ENCODE data around the gene SCNN1A. TPM values are rescaled to one million over a fixed set of nuclear protein-coding genes. Genes with fewer than 3 reads are reported as not detected.

The SCNN1A gene
- total and polyA plus RNA-seq, 2 of the 13 experiments (the other 11 are each of a cell fraction or from before 2014, with no cell fraction given) = 1.5 to 14.6 TPM

DNA sequence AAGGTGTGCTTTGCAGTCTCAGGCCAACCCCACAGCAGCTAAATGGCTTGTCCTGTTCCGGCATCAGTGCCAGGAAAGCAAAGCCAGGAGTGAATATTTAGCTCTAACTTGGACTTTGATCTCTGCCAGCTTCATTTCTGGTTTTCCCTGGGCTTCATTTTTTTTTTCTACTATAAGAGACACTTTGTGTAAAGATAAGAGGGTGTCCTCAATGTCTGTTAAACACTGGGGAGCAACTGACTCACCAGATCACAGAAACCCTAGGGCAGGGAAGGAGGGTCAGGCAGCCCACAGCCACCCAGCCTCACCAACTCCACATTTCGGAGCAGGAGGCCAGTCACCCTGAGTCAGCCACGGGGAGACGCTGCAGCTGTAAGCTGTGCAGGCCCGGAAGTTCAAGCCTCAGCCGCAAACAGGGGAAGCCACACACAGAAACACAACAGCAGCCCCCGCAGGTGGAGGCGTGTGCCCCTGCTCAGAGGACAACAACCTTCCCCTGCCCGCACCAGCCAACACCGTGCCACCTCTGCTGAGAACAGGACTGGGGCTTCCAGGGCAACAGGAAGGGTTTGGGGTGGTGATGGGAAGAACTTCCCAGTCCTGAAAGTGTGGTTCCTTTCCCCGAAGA, 39.8 kb downstream of the SCNN1A start (continued):
- TF ChIP-seq, protein P1, sequence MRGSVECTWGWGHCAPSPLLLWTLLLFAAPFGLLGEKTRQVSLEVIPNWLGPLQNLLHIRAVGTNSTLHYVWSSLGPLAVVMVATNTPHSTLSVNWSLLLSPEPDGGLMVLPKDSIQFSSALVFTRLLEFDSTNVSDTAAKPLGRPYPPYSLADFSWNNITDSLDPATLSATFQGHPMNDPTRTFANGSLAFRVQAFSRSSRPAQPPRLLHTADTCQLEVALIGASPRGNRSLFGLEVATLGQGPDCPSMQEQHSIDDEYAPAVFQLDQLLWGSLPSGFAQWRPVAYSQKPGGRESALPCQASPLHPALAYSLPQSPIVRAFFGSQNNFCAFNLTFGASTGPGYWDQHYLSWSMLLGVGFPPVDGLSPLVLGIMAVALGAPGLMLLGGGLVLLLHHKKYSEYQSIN (CRISPR knock-in tag; IDR thresholded peaks at IDR 0.05; ENCODE audit: borderline replicate concordance) = no peak
- TF ChIP-seq, protein P2, sequence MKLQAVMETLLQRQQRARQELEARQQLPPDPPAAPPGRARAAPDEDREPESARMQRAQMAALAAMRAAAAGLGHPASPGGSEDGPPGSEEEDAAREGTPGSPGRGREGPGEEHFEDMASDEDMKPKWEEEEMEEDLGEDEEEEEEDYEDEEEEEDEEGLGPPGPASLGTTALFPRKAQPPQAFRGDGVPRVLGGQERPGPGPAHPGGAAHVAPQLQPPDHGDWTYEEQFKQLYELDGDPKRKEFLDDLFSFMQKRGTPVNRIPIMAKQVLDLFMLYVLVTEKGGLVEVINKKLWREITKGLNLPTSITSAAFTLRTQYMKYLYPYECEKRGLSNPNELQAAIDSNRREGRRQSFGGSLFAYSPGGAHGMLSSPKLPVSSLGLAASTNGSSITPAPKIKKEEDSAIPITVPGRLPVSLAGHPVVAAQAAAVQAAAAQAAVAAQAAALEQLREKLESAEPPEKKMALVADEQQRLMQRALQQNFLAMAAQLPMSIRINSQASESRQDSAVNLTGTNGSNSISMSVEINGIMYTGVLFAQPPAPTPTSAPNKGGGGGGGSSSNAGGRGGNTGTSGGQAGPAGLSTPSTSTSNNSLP (IDR thresholded peaks at IDR 0.05; ENCODE audit: low read depth, low read length) = 0 out of 2 replicates have a peak, but pooled peaks have one; percentile 23
- TF ChIP-seq FOXM1 (CRISPR knock-in tag; IDR thresholded peaks at IDR 0.05) (no peak; the same call in 1 of the 2 replicates), TARDBP (CRISPR knock-in tag; IDR thresholded peaks at IDR 0.05) (peak; percentile 76), ATF7-NPFF (CRISPR knock-in tag; IDR thresholded peaks at IDR 0.05; ENCODE audit: low read depth) (no peak; the same call in 1 of the 2 replicates), ZNF180 (CRISPR knock-in tag; IDR thresholded peaks at IDR 0.05; ENCODE audit: borderline replicate concordance, low read depth) (no peak), ZNF282 (IDR thresholded peaks at IDR 0.05; ENCODE audit: partially characterized antibody) (no peak), POLR2AphosphoS5 (IDR thresholded peaks at IDR 0.05; ENCODE audit: low read depth, low read length) (no peak), GTF2F1 (IDR thresholded peaks at IDR 0.05; ENCODE audit: low read length) (peak; percentile 46; the same call in 1 of the 2 replicates), SALL1 (CRISPR knock-in tag; IDR thresholded peaks at IDR 0.05) (peak; percentile 43), ZNF431 (CRISPR knock-in tag; IDR thresholded peaks at IDR 0.05; ENCODE audit: borderline replicate concordance, low read depth) (peak; percentile 22; the same call in 1 of the 2 replicates), ZNF644 (CRISPR knock-in tag; IDR thresholded peaks at IDR 0.05; ENCODE audit: low read depth) (peak; percentile 15; the same call in 1 of the 2 replicates)
- TF ChIP-seq, protein P3, sequence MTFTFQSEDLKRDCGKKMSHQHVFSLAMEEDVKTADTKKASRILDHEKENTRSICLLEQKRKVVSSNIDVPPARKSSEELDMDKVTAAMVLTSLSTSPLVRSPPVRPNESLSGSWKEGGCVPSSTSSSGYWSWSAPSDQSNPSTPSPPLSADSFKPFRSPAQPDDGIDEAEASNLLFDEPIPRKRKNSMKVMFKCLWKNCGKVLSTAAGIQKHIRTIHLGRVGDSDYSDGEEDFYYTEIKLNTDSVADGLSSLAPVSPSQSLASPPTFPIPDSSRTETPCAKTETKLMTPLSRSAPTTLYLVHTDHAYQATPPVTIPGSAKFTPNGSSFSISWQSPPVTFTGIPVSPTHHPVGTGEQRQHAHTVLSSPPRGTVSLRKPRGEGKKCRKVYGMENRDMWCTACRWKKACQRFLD (CRISPR knock-in tag; IDR thresholded peaks at IDR 0.05; ENCODE audit: borderline replicate concordance) = no peak
- TF ChIP-seq, protein P4, sequence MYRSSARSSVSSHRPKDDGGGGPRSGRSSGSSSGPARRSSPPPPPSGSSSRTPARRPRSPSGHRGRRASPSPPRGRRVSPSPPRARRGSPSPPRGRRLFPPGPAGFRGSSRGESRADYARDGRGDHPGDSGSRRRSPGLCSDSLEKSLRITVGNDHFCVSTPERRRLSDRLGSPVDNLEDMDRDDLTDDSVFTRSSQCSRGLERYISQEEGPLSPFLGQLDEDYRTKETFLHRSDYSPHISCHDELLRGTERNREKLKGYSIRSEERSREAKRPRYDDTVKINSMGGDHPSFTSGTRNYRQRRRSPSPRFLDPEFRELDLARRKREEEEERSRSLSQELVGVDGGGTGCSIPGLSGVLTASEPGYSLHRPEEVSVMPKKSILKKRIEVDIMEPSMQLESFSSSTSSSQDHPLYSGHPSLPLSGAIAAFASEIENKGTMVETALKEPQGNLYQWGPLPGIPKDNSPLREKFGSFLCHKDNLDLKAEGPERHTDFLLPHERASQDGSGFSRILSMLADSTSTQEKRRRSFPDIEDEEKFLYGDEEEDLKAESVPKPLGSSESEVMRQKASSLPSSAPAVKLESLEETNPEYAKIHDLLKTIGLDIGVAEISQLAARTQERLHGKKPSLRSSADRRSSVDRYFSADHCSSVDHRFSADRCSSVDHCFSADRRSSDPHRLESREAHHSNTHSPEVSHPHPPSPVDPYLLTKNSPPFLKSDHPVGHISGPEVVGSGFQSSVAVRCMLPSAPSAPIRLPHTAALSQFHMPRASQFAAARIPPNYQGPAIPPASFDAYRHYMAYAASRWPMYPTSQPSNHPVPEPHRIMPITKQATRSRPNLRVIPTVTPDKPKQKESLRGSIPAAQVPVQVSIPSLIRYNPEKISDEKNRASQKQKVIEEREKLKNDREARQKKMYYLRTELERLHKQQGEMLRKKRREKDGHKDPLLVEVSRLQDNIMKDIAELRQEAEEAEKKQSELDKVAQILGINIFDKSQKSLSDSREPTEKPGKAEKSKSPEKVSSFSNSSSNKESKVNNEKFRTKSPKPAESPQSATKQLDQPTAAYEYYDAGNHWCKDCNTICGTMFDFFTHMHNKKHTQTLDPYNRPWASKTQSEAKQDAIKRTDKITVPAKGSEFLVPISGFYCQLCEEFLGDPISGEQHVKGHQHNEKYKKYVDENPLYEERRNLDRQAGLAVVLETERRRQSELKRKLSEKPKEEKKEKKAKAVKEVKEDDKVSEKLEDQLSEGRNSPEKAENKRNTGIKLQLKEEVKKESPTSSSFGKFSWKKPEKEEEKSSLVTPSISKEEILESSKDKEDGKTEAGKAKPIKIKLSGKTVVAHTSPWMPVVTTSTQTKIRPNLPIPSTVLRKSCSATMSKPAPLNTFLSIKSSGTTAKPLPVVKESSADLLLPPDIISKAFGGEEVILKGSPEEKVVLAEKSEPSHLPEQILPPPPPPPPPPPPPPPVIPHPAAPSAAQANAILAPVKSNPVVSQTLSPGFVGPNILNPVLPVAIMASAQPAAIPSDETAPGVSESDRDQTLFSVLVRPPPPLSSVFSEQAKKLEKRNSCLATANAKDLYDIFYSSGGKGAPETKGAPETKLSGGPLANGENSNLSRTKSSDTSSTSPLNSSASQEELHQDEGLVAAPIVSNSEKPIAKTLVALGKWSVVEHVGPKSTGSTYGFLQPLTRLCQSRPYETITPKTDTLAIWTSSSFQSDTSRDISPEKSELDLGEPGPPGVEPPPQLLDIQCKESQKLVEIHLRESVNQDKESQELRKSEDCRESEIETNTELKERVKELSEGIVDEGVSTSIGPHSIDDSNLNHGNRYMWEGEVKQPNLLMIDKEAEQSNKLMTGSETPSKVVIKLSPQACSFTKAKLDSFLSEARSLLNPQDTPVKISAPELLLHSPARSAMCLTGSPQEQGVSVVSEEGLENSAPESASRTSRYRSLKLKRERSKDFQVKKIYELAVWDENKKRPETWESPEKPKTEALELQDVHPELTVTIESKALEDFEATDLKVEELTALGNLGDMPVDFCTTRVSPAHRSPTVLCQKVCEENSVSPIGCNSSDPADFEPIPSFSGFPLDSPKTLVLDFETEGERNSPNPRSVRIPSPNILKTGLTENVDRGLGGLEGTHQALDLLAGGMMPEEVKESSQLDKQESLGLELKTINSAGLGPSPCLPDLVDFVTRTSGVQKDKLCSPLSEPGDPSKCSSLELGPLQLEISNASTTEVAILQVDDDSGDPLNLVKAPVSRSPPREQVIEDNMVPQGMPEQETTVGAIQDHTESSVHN (CRISPR knock-in tag; IDR thresholded peaks at IDR 0.05) = no peak
- TF ChIP-seq, protein P5, sequence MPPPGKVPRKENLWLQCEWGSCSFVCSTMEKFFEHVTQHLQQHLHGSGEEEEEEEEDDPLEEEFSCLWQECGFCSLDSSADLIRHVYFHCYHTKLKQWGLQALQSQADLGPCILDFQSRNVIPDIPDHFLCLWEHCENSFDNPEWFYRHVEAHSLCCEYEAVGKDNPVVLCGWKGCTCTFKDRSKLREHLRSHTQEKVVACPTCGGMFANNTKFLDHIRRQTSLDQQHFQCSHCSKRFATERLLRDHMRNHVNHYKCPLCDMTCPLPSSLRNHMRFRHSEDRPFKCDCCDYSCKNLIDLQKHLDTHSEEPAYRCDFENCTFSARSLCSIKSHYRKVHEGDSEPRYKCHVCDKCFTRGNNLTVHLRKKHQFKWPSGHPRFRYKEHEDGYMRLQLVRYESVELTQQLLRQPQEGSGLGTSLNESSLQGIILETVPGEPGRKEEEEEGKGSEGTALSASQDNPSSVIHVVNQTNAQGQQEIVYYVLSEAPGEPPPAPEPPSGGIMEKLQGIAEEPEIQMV (CRISPR knock-in tag; IDR thresholded peaks at IDR 0.05; ENCODE audit: low read depth) = no peak

Data from HepG2 (cell line).